ENCODE data around the gene TUBA1A.
"Not testable (repeated sequence)": the region's sequence is repeated elsewhere in the genome, so short reads cannot be mapped to it uniquely, and the experiment has no call there.

Gene TUBA1A

GRCh38 chr12:49200919-49201594, 12.2 kb upstream of the TUBA1A start:
- DNase-seq, result peak in 1 of 14 donors; percentile 85

GRCh38 chr12:49198431-49199155, 9.7 kb upstream of the TUBA1A start:
- DNase-seq, result peak in 10 of 14 donors; percentile 15 to 74 (median 48)

GRCh38 chr12:49197256-49197655, 8.4 kb upstream of the TUBA1A start:
- no peak for DNase-seq

DNA sequence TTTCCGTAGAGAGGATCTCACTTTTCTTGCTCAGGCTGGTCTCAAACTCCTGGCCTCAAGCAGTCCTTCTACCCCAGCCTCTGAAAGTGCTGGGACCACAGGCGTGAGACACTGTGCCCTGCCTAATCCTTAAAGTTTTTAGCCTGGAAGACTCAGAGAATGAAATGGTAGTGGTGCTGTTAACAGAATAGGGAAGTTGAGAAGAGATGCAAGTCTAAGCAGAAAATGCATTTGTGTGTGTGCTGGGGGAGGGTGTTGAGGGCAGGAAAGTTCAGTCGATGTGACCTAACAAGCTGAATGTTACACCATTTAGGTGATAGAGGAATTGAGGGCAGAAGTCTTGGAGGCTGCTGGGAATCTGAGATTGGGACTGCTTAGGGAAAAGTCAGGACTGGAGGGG, 6.9 kb upstream of the TUBA1A start:
- DNase-seq, result no peak

DNA sequence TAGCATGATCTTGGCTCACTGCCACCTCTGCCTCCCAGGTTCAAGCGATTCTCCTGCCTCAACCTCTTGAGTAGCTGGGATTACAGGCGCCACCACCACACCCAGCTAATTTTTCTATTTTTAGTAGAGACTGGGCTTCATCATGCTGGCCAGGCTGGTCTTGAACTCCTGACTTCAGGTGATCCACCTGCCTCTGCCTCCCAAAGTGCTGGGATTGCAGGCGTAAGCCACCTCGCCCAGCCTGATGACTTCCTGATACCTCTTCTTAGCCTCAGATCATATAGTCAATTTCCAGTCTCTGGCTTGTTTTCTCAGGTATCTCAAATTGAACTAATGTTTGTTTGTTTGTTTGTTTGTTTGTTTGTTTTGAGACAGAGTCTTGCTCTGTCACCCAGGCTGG, 4.9 kb upstream of the TUBA1A start:
- DNase-seq, result not testable (repeated sequence)

DNA sequence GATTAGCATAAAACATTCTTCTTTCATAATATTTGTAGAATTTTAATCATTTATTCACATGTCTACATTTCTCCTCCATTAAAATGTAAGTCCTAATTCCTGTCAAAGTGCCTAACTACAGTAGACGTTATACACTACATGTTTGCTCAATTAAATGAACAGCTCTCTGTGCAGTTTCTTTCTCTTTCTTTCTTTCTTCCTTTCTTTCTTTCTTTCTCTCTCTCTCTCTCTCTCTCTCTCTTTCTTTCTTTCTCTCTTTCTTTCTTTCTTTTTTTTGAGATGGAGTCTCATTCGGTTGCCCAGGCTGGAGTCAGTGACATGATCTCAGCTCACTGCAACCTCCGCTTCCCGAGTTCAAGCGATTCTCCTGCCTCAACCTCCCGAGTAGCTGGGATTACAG, 2.6 kb upstream of the TUBA1A start:
- DNase-seq, result not testable (repeated sequence)

DNA sequence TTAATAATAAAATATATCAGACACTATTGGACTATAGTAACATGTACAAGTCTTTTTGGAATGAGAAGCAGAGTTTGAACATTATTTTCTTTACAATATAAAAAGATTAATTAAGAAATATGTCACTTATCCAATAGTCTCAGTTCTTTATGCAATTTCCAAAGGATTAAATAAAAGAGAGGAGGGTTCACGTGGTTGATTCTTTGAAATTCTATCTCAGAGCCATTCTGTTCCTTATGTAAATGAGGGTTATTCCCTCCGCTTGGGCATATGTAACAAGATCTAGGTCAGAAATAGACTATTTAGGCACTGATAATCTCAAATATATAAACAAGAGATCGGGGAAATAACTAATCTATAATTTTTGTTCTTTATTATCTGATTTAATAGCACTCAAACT, 2.1 kb upstream of the TUBA1A start:
- no peak for DNase-seq

DNA sequence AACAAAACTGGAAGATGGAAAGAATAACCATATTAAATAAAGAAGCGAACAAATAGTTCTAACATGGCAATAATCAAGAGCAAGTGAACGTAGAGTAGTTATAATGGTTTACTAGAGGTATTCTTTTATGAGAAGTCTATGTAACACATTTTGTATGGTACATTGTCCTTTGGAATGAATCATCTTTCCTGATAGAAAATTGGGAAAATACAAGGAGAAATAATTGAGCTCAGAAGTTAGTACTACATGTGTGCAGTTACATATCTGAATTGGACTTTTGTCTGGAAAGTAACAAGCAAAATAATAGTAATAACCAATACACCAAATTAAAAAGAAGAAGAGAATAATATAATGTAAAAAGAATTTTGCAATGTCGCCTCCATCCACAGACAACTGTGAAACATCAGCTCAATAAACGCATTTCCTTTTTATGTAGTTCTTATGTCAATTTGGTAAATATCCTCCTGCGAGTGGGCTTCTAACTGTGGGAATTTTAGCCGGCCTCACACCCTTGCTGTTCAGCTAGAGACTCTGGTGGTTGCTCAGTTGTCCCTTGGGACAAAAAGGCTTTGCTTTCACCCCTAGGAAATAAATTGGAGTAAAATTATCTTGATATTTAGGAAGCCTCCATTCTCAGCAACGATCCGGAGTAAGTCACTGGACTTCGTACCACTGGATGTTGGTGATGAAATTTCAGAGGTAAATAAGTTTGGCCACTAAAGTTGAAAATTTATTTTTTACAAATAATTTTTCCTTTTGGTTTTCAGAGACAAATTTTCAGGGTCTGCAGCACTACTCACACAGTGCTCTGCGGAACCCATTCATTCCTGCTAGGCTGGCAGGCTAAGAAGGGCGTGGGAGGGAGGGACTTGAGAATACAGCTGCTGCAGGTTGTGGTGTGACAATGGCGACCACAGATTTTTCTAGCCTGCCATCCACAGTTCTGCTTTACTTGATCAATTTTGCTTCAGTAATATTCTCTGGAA, 1.1 kb upstream of the TUBA1A start:
- DNase-seq, result peak in 1 of 14 donors; percentile 60

DNA sequence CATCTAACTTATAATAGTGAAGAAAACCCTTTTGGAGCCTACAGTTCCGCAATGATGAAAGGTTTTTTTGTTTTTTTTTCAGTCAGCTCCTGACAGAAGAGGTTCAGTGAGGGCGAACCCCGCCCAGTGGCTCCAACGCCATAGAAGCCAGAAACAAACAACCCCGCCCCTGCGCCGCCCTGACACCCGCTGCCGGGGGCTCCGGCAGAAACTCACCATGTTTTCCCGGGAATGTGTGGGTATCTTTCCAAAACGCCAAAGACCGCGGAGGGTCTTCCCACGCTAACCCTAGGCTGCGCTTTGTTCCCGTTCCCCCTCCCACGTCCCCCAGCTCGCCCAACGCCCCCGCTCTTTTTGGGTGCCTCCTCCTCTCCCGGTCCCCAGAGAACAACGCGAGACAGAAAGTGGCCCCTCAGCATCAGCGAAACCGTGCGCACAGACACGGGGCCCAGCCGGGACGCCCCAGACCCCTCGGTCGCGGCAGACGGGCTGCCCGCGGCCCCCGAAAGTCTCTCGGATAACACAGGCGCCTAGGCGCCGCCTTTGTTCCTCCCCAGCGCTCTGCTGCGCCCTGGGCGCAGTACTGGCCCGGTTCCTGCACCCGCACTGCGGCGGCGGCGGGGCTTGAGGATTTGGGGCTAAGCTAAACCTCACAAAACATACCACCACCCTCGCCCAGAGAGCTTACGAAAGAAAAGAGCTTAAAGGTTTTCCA, 522 bp downstream of the TUBA1A start:
- peak in 11 of 14 donors; percentile 35 to 77 (median 69) for DNase-seq

DNA sequence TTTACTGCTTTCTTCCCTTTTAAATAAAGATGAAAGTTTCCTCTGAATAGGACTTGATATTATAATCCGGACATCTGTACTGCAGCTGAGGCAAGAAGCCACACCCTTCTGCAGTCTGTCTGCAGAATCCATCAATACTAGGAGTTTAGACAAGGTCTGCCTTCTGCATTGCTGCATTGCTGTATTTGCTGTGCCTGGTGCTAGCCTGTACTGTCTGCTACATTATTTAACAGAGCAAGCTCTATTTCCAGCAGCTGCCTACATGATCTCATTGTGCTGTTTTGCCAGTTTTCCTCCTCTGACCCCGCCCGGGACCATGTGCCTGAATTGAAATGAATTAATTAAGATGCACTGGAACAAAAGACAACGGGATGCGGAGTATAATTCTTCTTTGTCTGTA, 1.7 kb downstream of the TUBA1A start:
- DNase-seq, result peak in 12 of 14 donors; percentile 44 to 93 (median 78)

DNA sequence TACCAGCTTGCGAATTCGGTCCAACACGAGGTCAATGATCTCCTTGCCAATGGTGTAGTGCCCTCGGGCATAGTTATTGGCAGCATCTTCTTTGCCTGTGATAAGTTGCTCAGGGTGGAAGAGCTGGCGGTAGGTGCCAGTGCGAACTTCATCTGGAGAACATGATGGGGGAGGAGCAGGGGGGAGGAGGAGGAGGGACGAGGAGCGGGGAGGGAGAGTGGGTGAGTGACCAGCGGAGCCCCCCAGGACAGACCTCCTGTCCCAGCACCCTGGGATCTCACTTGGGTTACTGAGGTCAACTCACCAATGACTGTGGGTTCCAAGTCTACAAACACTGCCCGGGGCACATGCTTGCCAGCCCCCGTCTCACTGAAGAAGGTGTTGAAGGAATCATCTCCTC, 2.6 kb downstream of the TUBA1A start:
- peak in 2 of 14 donors; percentile 21 for DNase-seq

- not testable (repeated sequence) for DNase-seq
Observed at GRCh38 chr12:49184697-49185096, 4.2 kb downstream of the TUBA1A start.

- DNase-seq, result not testable (repeated sequence)
Observed at GRCh38 chr12:49183214-49183950, 5.5 kb downstream of the TUBA1A start.

DNA sequence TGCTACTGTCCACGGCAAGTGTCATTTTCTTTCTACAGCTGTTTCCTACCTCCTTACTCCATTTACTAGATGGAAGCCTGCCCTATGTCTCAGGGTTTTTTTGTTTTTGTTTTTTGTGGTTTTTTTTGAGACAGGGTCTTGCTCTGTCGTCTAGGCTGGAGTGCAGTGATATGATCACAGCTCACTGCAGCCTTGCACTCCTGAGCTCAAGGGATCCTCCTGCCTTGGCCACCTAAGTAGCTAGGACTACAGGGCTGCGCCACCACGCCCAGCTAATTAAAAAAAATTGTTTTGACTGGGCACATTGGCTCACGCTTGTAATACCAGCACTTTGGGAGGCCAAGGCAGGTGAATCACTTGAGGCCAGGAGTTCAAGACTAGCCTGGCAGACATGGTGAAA, 14.7 kb downstream of the TUBA1A start:
- no peak for DNase-seq

DNA sequence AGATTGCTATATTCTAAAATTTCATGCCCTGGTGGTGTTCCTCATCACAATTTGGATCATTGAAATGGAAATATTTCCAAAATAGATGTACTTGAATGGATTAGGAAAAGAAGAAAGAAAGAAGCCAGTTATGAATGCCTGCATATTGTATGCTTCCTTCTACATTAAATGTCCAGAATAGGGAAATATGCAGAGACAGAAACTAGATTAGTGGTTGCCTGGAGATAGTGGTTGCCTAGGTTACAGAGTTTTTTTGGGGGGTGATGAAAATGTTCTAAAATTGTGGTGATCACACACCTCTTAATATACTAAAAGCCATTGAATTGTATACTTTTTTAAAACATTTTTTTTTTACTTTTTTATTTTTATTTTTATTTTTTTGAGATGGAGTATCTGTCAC, 18.0 kb downstream of the TUBA1A start:
- DNase-seq, result no peak

DNA sequence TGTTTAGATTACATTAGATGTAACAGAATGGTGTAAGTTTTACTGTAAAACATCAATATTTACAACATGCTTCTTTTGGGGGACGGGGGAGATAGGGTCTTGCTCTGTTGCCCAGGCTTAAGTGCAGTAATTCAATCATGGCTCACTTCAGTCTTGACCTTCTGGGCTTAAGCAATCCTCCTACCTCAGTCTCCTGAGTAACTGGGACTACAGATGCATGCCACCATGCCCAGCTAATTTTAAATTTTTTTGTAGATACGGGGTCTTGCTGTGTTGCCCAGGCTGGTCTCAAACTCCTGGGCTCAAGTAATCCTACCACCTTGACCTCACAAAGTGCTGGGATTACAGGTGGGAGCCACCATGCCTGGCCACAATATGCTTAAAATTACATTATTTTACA, 23.8 kb downstream of the TUBA1A start:
- DNase-seq, result no peak

DNA sequence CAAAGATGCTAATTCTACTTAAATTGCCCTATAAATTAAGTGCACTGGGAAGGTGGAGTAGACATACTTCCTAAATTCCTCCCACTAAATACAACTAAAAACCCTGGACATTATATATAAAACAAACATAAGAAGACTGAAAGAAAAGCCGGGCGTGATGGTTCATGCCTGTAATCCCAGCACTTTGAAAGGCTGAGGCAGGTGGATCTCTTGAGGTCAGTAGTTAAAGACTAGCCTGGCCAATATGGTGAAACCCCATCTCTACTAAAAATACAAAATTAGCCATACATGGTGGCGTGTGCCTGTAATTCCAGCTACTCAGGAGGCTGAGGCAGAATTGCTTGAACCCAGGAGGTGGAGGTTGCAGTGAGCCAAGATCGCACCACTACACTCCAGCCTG, 27.0 kb downstream of the TUBA1A start:
- DNase-seq, result not testable (repeated sequence)

- no peak for DNase-seq
Observed at GRCh38 chr12:49161092-49161795, 27.6 kb downstream of the TUBA1A start.

DNA sequence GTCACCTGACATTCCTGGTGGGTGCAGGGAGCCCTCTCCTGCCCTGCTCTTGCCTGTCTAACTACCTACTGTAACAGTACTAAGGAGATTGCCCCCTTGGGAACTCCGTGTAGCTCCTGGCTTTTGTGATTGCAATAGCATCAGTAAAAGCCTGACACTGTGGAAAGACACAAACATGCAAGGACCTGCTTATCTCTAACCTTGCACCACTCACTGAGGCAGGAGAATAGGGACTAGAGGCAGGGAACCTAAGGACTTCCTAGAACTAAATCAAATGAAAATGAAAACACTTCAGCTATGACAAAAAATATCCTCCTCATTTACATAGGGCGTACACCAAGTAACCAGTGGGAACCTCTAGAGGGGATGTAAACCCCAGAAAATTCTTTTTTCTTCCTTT, 28.5 kb downstream of the TUBA1A start:
- DNase-seq, result no peak

GRCh38 chr12:49154221-49154620, 34.7 kb downstream of the TUBA1A start:
- no peak for DNase-seq

DNA sequence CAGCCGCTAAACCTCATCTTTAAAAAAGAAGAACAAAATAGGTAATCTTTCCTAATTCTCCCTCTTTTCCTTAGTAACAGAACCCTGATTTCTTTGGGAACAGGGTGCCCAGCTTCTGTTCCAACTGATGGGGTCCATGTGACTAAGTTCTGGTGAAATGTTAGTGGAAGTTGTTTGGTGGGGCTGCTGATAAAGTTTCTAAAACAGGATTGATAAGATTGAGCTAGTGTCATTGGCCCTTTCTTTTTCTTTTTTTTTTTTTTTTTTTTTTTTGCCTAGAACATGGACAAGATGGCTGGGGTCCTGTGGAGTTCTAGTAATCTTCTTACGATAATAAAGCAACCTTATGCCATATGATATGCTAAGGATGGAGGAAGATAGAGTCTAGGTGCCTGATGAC, 41.5 kb downstream of the TUBA1A start:
- DNase-seq, result no peak
